Measurements from ENCODE around the gene LIFR.

The LIFR gene

GRCh38 chr5:38462976-38463633 is 93.3 kb downstream of the LIFR start:
- Histone ChIP-seq H3K4me3 (IDR thresholded peaks at IDR 0.05; ENCODE audit: insufficient read depth, low read depth, low read length) (no peak overlapping the region), H3K9ac (no peak overlapping the region), H3K36me3 (ENCODE audit: insufficient read depth) (no peaks in the 10 kb centered on the region), H2AFZ (ENCODE audit: low read depth) (no peak overlapping the region), H3K27me3 (ENCODE audit: insufficient read depth, low read depth) (no peaks in the 10 kb centered on the region), H3K27ac (no peak overlapping the region), H3K4me2 (no peak overlapping the region), H3K4me1 (ENCODE audit: low read depth, poor library complexity, severe bottlenecking) (no peaks in the 10 kb centered on the region), H3K79me2 (ENCODE audit: insufficient read depth, low read depth) (no peaks in the 10 kb centered on the region), H4K20me1 (ENCODE audit: insufficient read depth) (no peaks in the 10 kb centered on the region)
- TF ChIP-seq CTCF (conservative IDR thresholded peaks at IDR 0.05; ENCODE audit: low read depth, low read length) = no peak

GRCh38 chr5:38458174-38458573 is 98.3 kb downstream of the LIFR start:
- peaks cover 14% of the 10 kb centered on the region for H3K4me1 ChIP-seq (ENCODE audit: low read depth, poor library complexity, severe bottlenecking)
- H3K4me3 ChIP-seq (IDR thresholded peaks at IDR 0.05; ENCODE audit: insufficient read depth, low read depth, low read length) = no peak overlapping the region
- TF ChIP-seq CTCF (conservative IDR thresholded peaks at IDR 0.05; ENCODE audit: low read depth, low read length) = no peak
- H3K36me3 ChIP-seq (ENCODE audit: insufficient read depth) = no peaks in the 10 kb centered on the region
- no peak overlapping the region for H3K27ac ChIP-seq
- no peaks in the 10 kb centered on the region for H4K20me1 ChIP-seq (ENCODE audit: insufficient read depth)
- H3K79me2 ChIP-seq (ENCODE audit: insufficient read depth, low read depth) = no peaks in the 10 kb centered on the region
- no peak overlapping the region for H2AFZ ChIP-seq (ENCODE audit: low read depth)
- peaks cover 31% of the 10 kb centered on the region for H3K27me3 ChIP-seq (ENCODE audit: insufficient read depth, low read depth)
- H3K9ac ChIP-seq = no peak overlapping the region
- H3K4me2 ChIP-seq = no peak overlapping the region

GRCh38 chr5:38456657-38457399 is 99.6 kb downstream of the LIFR start:
- H3K4me2 ChIP-seq = no peak overlapping the region
- no peak overlapping the region for H3K27ac ChIP-seq
- H3K4me1 ChIP-seq (ENCODE audit: low read depth, poor library complexity, severe bottlenecking) = peaks cover 21% of the 10 kb centered on the region
- no peak overlapping the region for H3K4me3 ChIP-seq (IDR thresholded peaks at IDR 0.05; ENCODE audit: insufficient read depth, low read depth, low read length)
- no peaks in the 10 kb centered on the region for H3K36me3 ChIP-seq (ENCODE audit: insufficient read depth)
- peaks cover 41% of the 10 kb centered on the region for H3K27me3 ChIP-seq (ENCODE audit: insufficient read depth, low read depth)
- no peaks in the 10 kb centered on the region for H4K20me1 ChIP-seq (ENCODE audit: insufficient read depth)
- no peak overlapping the region for H2AFZ ChIP-seq (ENCODE audit: low read depth)
- TF ChIP-seq CTCF (conservative IDR thresholded peaks at IDR 0.05; ENCODE audit: low read depth, low read length) = no peak
- no peak overlapping the region for H3K9ac ChIP-seq
- H3K79me2 ChIP-seq (ENCODE audit: insufficient read depth, low read depth) = no peaks in the 10 kb centered on the region

- peaks cover 50% of the 10 kb centered on the region for H3K27me3 ChIP-seq (ENCODE audit: insufficient read depth, low read depth)
- H3K4me1 ChIP-seq (ENCODE audit: low read depth, poor library complexity, severe bottlenecking) = peaks cover 21% of the 10 kb centered on the region
- no peaks in the 10 kb centered on the region for H4K20me1 ChIP-seq (ENCODE audit: insufficient read depth)
- no peak overlapping the region for H3K4me2 ChIP-seq
- no peak overlapping the region for H3K27ac ChIP-seq
- H3K9ac ChIP-seq = no peak overlapping the region
- H2AFZ ChIP-seq (ENCODE audit: low read depth) = no peak overlapping the region
- no peaks in the 10 kb centered on the region for H3K79me2 ChIP-seq (ENCODE audit: insufficient read depth, low read depth)
- no peak for TF ChIP-seq CTCF (conservative IDR thresholded peaks at IDR 0.05; ENCODE audit: low read depth, low read length)
- no peak overlapping the region for H3K4me3 ChIP-seq (IDR thresholded peaks at IDR 0.05; ENCODE audit: insufficient read depth, low read depth, low read length)
- H3K36me3 ChIP-seq (ENCODE audit: insufficient read depth) = no peaks in the 10 kb centered on the region
Observed at GRCh38 chr5:38455796-38456330, 100.6 kb downstream of the LIFR start.

Data from KMS-11 (cell line).